GM18507 (cell line): Measurements from ENCODE around the gene TIPRL.
A peak's percentile ranks its signal among the peaks of the same experiment; 100 is the strongest.
"Not testable (repeated sequence)": the region's sequence is repeated elsewhere in the genome, so short reads cannot be mapped to it uniquely, and the experiment has no call there.

Source experiments
- DNase-seq: peaks from one replicate; pipeline ENCODE4 v3.0.0; 2011; ENCODE audit warnings: low read depth; ENCODE audit not compliant: insufficient read length; ENCODE audit errors: extremely low spot score
- FAIRE-seq: peaks from 2 replicates; lab custom pipeline; 2011; peaks lifted over from hg19 to GRCh38; lab: Jason Lieb, UNC

TIPRL gene

DNA sequence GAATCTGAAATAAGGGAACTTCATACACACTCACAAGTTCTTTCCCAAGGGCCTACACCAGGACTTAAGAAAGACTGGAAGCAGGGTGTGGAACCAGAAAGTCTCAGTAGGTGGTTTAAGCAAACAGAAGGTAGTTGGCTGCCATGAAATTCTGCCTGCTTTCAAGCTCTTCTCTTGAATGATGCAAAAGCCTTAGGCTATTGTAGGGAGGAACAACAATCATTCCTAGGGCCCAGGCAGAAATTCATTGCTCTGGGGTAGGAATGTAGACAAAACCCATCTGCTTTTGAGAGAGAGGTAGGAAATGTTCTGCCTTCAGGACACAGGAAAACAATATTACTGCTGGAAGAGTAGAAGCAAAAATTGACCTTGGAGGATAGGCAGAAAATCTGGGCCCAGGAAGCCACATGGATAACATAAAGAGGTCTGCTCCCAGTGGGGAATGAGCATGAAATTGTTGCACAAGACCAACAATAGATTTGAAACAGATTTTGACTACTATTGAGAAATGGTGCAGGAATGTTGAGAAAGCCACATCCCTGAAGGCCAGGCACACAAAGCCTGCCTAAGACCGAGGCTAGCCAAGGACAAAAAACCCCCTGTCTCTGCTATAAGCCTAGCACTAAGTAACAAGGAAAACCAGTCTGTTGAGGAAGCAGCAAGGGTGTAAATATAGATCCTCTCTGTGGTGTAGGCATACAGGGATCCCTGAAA lies 24.3 kb downstream of the TIPRL start:
- DNase-seq (no peak), FAIRE-seq (no peak)

DNA sequence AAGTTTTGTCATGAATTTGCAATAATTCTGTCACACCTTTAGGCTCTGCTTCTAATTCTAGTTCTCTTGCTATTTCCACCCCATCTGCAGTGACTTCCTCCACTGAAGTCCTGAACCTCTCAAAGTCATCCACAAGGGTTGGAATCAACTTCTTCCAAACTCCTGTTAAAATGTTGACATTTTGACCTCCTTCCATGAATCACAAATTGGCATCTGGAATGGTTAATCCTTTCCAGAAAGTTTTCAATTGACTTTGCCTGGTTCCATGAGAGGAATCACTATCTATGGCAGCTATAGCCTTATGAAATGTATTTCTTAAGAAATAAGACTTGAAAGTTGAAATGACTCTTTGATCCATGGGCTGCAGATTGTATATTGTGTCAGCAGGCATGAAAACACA lies 27.3 kb downstream of the TIPRL start:
- FAIRE-seq, result no peak
- no peak for DNase-seq

DNA sequence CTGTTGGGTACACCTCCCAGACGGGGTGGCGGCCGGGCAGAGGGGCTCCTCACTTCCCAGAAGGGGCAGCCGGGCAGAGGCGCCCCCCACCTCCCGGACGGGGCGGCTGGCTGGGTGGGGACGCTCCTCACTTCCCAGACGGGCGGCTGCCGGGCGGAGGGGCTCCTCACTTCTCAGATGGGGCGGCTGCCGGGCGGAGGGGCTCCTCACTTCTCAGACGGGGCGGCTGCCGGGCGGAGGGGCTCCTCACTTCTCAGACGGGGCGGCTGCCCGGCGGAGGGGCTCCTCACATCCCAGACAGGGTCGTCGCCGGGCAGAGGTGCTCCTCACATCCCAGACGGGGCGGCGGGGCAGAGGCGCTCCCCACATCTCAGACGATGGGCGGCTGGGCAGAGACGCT lies 28.9 kb downstream of the TIPRL start:
- not testable (repeated sequence) for DNase-seq, FAIRE-seq

DNA sequence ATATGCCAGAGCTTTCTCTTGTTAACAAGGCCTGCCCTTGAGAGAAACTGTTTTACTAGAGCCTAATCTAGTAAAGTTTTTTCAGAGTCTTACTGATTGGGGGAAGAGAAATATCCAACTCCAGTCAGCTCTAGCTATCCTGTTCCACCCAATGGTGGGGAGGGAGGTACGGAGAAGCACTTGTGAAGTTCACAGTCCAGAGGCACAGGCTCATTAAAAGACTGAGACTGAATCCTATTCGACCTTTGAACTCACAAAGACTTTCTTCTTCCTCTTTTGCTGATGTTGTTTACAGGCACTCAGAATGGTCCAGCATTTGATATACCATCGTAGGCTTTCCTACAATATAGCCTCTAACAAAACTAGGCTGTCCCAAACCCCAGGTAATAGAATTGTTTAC lies 31.6 kb downstream of the TIPRL start:
- no peak for FAIRE-seq

DNA sequence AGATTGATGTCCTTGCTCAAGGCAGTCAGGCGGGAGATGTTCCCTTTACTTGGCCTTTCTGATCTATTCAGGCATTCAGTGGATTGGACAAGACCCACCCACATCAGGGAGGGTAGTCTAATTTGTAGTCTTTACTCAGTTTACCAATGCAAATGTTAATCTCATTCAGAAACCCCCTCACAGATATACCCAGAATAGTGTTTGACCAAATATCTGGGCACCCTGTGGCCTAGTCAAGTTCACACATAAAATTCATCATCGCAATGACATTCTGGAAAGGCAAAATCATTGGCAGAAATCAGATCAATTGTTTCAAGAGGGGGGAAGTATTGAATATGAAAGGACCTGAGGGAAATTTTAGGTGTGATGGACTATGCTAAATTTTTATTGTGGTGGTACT lies 34.6 kb downstream of the TIPRL start:
- FAIRE-seq (no peak), DNase-seq (no peak)

More for the DNA sequence above, 31.6 kb downstream of the TIPRL start:
- no peak for DNase-seq

DNA sequence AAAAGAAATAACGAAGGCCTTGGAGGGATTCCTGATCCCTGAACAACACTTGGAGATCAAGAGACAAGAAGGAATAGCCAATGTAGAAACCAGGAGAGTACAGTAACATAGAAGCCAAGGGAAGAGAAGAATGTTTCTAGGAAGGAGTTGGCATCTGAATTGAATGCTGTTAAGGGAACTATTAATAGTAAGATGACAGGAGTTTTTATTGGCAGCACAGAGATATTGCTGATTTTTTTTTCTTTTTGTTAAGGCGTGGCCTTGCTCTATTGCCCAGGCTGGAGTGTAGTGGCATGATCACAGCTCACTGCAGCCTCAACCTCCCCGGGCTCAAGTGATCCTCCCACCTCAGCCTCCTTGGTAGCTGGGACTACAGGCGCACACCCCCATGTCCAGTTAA lies 37.4 kb downstream of the TIPRL start:
- FAIRE-seq, result no peak

DNA sequence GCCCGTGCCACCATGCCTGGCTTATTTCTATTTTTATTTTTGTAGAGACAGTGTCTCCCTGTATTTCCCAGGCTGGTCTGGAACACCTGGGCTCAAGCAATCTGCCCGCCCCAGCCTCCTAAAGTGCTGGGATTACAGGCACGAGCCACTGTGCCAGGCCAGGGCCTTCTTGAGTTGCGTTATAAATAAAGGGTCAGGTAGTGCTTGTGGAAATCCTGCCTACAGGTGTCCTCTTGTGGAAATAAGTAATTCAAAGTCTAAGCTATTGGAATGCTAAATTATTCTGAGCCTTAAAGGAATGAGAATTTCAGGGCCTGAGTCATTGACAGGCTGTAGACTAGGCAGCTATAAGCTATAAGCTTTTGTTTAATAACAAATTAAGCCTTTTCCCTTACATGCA lies 38.9 kb downstream of the TIPRL start:
- DNase-seq (no peak), FAIRE-seq (no peak)

More for the DNA sequence above, 37.4 kb downstream of the TIPRL start:
- no peak for DNase-seq

DNA sequence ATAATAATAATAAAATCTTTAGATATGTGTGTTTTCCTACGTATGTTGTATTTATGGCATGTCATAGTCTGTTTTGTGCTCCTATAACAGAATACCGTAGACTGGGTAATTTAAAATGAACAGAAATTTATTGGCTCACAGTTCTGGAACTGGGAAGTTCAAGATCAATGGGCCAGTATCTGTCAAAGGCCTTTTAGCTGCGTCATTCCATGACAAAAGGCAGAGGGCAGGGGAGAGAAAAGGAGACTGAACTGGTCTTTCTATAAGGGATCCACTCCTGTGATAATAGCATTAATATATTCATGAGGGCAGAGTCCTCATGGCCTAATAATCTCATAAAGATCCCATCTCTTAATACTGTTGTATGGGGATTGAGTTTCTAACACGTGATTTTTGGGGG lies 39.9 kb downstream of the TIPRL start:
- DNase-seq (no peak), FAIRE-seq (no peak)

DNA sequence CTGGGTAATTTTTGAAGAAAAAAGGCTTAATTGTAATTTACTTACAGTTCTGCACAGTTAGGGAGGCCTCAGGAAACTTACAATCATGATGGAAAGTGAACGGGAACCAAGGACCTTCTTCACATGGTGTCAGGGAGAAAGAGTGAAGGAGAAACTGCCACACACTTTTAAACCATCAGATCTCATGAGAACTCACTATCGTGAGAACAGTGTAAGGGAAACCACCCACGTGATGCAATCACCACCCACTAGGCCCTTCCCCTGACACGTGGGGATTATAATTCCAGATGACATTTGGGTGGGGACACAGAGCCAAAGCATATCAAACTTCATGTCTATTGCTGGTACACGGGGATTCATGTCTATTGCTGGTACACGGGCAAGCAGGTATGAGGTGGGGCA lies 41.7 kb downstream of the TIPRL start:
- FAIRE-seq, result no peak
- DNase-seq, result no peak

DNA sequence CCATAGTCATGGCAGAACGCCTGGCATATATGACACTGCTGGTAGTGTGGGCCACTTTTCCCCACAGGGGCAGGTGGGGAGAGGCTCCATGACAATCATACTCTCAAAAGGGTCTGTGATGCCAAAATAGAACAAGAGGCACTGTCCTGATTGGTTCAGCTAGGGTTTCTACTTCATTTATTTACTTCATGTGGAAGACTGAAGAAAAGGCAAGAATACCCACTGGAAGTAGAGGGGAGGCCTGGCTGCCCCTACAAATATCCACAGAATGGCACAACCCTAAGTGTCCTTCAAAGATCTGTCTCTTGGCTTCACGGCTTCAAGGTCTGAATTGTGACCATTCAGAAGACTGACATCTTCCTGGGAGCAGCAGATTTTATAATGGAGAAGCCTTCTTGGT lies 42.5 kb downstream of the TIPRL start:
- no peak for FAIRE-seq
- no peak for DNase-seq

DNA sequence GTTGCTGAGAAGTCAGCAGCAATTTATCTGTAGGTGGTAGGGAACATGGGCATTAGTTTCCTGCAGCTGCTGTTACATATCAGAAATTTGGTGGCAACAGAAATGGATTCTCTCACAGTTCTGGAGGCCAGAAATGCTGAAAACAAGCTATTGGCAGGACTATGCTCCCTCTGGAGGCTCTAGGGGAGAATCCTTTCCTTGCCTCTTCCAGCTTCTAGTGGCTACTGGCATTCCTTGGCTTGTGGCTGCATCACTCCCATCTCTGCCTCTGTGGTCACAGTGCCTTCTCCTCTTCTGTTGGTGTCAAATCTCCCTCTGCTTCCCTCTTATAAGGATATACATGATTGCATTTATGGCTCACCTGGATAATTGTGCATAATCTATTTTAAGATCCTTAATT lies 44.5 kb downstream of the TIPRL start:
- FAIRE-seq, result no peak
- DNase-seq, result no peak

DNA sequence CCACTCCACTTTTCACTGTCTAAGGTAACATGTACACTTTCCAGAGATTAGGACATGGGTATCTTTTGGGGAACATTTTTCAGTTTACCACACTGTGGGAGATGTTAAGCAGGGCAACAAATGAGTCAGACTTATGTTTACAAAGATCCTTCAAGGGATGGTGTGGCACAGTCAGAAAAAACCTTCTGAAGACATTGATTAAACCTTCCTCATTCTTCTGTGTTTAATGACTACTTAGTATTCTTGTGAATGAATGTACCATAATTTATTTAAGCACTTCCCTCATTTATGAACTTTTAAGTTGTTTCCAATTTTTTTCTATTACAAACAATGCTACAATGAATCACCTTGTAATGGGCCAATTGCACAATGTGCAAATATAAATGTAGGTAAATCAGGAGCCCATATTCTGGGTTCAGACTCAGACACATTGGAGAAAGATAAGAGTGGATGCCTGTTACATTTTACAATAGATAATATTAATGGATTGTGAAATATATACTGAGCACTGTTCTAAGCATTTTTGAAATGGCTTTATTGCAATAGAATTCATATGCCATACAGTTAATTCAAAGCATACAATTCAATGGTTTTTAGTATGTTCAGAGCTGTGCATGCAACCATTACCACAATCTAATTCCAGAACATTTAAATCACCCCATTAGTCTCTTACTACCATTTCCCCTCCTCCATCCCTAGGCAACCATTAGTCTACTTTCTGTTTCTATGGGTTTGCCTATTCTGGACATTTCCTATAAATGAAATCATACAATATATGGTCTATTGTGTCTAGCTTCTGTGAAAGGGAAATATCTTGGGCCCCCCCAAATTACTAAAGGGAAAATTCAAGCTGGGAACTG lies 45.1 kb downstream of the TIPRL start:
- DNase-seq (no peak), FAIRE-seq (no peak)

DNA sequence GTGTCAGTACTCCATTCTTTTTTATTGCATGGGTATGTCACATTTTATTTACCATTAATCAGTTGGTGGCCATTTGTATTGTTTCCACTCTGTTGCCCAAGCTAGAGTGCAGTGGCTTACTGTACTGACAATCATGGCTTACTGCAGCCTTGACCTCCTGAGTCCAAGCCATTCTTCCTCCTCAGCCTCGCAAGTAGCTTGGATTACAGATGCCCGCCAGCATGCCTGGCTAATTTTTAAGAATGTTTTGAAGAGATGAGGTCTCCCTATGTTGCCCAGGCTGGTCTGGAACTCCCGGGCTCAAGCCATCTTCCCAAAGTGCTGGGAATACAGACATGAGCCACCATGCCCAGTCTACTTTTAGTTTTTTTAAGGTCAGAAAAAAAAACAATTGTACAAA lies 46.2 kb downstream of the TIPRL start:
- FAIRE-seq (no peak), DNase-seq (no peak)

DNA sequence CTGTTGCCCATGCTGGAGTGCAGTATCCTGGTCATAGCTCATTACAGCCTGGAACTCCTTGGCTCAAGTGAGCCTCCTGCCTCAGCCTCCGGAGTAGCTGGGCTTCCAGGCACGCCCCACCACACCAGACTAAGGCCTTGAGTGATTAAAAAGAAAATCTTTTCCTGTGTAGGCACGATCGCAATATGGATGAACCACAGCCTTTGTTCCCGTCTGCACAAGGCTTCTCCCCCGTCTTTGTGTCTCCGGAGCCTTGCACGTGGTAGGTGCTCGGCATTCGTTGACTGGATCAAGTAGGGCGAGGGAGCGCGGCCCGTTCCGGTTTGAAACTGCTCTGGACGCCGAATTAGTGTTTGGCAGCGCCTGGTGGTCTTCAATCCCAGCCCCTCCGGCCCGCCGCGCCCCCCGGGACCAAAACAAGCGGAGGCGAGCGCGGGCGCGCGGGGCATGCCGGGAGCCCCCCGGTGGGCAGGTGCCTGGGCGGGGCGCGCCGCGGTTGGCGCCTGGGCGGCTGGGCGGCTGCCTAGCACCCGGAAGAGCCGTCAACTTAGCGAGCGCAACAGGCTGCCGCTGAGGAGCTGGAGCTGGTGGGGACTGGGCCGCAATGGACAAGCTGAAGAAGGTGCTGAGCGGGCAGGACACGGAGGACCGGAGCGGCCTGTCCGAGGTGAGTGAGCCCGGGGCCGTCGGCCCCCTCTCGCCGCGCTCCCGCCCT lies 46.9 kb downstream of the TIPRL start, which contains the start of gene SFT2D2:
TSS of gene SFT2D2 (plus strand) at position 529 of the 715 bp plus-strand sequence. CDS start at position 605, 76 bp downstream.
- DNase-seq (peak; percentile 77), FAIRE-seq (peak; percentile 72)

DNA sequence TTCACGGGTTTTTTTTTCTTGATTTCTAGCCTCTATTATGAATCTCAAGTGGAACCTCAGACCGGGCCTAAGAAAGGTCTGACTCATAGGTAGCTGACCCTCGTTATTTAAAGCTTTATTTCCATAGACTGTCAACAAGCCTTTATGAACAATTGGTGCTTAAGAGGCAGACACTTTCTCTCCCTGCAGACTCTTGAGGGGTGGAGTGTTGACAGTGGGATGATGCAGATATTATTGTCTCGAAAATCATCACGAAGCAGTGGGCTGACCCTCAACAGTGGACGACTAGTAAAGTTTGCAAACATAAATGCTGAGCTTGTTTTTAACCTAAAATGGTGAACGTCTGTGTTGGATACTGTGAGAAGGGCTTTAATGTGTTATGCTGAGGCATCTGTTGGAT lies 48.9 kb downstream of the TIPRL start:
- FAIRE-seq, result peak; percentile 33

DNA sequence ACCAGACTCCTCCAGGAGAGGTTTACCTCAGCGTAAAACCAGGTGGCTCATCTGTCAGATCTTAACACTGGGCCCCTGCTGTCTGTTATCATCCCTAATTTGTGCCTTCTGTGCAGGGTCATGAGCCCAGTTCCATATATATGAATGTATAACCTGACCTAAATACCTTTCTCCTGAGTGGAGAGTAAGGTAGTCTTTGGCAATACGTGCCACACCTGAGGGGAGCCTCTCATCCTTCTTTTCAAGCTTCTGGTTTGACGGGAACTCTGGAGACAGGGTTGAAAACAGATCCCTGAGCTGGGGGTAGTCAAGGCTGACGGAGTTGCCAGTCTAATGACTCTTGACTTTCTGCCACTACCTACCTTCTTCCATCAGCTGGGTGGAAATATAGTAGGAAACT lies 51.1 kb downstream of the TIPRL start:
- FAIRE-seq (no peak), DNase-seq (no peak)

More for the DNA sequence above, 48.9 kb downstream of the TIPRL start:
- DNase-seq, result no peak

DNA sequence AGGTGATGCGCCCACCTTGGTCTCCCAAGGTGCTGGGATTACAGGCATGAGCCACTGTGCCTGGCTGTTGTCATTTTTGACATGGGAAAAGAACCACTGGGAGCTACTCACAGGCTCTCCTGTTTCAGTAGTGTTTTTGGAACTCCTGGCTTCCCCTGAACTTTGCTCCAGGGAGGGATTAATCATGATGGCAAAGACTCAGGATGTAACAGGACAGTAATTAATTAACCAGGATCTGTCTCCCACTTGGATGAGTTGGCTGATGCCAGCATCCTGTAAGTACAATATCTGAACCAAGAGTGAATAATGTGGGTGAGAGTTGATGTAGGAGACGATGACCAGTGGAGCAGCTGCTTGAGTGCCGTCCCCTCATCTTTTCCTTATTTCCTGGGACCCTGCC lies 51.9 kb downstream of the TIPRL start:
- FAIRE-seq (no peak), DNase-seq (no peak)

DNA sequence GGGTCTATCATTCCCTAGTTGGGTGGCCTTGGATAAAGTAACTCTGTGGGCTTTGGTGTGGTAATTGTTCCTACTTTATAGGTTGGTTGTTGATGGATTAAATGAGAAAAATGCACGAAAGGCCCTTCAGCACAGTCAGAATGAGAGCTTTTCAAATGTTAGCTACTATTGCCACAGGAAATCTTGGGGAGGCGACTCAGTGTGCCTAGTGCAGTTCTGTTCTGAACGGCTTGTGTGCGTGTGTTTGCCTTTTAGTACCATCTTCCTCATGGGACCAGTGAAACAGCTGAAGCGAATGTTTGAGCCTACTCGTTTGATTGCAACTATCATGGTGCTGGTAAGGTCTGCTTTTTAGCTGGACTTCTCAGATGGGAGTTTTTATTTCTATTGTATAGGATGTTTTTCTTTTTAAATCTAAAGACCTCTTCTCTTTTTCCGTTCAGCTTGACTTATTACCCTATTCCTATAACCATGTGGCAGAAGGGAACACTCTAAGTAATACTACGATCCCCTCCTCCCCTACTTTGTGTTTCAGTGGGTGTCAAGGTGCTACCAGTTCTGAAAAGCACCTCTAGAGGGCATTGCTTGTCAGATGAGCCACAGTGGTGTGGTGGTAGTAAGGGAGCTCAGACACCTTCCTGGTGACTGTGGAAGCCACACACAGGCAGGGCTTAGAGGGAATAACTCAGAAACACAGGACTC lies 56.2 kb downstream of the TIPRL start:
- peak; percentile 74 for FAIRE-seq
- DNase-seq, result no peak

DNA sequence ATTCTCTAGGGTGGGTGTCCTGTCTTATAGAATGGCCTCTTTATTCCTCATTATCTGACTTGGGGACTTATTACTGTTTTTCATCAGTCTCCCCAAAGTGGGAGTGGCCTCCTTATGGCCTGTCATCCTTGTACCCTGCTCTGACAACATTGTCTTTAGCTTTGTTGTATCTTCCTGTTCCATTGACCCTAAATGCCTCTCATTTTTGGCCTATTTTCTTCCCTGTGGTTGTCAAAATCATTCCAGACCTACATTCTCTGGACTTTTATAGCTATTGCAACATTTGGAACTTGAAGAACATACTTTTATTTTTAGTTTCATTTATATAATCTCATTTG lies 56.8 kb downstream of the TIPRL start:
- no peak for DNase-seq
- FAIRE-seq, result no peak

DNA sequence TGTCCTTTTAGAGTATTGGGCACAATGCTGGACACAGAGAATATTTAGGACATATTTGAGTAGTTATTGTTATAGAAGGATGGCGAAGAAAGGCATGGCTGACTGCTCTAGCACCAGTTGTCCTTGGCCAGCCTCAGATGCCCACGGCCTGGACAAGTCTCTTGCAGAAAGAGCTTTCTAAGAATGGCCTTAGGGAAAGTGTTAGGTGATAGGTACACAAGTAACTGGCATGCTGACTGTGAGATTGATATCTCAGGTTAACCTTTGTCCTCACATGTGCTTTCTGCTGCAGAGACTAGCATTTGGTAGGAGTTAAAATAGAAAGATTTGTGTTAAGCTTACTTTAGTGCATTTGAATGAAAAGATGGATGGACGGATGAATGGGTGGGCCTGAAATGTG lies 57.2 kb downstream of the TIPRL start:
- DNase-seq, result no peak
- no peak for FAIRE-seq
